Thyroid gland (tissue), 4 donors: ENCODE data around the gene CAMTA1.

Experiments used
- CTCF ChIP-seq, 6 experiments: fragments of 200-600 bp in 3 of 6; fragments of 450-650 bp in 3 of 6; sonication (generic) in 3 of 6; IDR thresholded peaks; one replicate each; pipeline ENCODE4 v1.5.1; 2016 to 2019; ENCODE audit warnings: antibody characterized with exemption in 6 of 6, mild to moderate bottlenecking in 2 of 6, inconsistent platforms in 1 of 6, moderate library complexity in 1 of 6
- POLR2A ChIP-seq, 2 donors: fragments of 450-650 bp; IDR thresholded peaks; one replicate each; pipeline ENCODE4 v1.6.1; 2017; ENCODE audit warnings: antibody characterized with exemption in 2 of 2, mild to moderate bottlenecking in 2 of 2, moderate library complexity in 1 of 2

- TF ChIP-seq CTCF (IDR thresholded peaks at IDR 0.05), result peak in 3 of 6 experiments; percentile 15 to 27 (median 22)
- TF ChIP-seq POLR2A (IDR thresholded peaks at IDR 0.05), result no peak
Observed at GRCh38 chr1:7576946-7577657, 791.8 kb downstream of the CAMTA1 start.
